COLO829 (cell line): ENCODE measurements around the gene ACAD11.
"Not testable (repeated sequence)": the region's sequence is repeated elsewhere in the genome, so short reads cannot be mapped to it uniquely, and the experiment has no call there.

ENCODE experiments used
- DNase-seq: peaks from one replicate; pipeline ENCODE4 v3.0.0; 2012; ENCODE audit warnings: low spot score

Gene ACAD11

DNA sequence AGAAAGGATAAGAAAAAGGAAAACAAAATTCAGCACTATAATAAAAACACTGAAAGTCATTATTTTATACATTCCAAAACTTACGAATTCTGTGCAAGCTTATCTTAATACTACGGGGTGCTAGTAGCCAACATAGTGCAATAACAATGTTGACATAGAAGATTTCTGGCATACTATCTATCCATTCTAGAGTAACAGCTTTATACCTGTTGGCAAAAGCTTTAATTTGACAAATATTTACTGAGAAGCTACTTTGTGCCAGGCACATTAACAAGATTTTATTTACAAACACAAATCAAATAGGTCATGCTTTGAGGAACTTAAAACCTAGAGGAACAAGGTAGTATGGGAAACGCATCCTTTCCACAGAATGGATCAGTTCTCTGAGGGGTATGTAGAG lies 61.4 kb downstream of the ACAD11 start:
- no peak for DNase-seq

DNA sequence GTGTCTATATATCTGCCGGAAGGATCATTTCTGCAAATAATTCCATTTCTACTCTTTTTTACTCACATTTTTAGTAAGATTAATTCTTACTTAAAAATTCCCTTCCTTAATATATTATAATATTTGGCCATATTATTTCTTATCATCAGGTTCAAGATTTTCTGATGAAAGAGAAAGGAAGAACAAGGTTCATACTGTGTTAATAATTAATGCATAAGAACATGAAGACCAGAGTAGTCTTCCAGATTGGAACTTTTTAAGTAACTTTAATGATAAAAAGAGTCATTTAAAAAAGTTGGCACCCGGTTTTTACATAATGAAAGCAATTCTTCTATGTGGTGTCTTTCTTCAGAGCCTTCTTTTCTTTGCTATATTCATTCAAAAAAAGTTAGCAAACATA lies 61.9 kb downstream of the ACAD11 start:
- DNase-seq, result no peak

DNA sequence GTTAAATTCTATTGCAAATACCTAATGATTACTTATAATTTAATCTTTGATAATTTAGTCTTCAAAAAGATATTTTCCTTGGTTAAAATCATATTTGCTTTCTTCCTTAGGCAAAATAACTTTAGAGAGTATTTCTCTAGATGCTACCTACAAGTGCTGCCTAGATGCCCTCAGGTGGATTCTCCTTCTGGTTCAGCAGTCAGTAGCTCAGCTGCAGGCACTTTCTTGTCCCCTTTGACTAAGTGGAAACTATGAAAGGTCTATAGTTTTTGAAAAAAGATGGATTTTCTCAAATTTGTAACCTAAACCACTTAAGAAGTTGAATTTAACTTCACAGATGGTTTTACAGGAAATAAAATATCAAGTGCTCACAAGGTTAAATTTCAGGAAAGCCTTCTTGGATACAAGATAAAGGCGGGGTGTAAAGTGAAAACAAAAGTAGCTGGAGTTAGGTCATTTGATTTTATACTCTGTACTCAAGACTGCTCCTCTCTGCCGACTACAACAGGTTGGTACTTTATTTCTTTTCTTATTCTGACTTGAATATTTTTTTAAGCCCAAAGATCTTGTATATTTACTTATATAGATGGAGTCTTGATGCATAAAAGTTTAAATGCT lies 62.7 kb downstream of the ACAD11 start, which contains the start of gene ACKR4:
Gene ACKR4 (plus strand): TSS at position 455 of the 618 bp plus-strand sequence. CDS start 3,128 bp downstream, outside the sequence.
- no peak for DNase-seq

DNA sequence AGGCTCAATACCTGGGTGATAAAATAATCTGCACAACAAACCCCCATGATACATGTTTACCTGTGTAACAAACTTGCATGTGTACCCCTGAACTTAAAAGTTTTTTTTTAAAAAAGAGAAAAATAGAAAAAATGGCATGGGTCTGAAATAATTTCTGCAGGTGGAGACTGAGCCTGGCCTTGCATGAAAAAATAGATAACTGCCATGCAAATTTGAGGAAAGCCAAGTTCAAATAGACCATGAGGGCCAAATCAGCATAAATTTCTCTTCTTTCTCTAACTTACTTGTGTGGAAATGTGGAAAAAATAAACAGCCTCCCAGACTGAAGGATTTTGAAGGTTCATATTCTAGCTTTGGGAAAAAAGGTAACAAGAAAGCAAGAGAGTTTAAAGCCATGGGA lies 63.3 kb downstream of the ACAD11 start:
- no peak for DNase-seq

DNA sequence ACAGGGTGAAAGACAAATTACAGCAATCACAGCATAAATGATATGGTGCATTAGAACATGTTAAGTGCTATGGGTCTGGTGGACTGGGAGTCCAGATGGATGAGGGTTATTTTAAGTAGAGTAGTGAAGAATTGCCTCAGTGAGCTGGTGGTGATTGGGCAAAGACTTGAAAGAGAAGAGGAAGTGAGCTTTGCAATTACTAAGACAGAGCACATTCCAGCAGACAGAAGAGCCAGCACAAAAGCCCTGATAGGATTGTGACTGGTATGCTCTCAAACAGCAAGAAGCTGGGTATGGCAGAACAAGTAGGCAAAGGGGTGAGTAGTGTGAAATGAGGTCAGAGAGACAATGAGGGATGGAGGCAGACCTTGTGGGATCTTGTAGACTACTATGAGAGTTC lies 64.6 kb downstream of the ACAD11 start:
- DNase-seq, result no peak

DNA sequence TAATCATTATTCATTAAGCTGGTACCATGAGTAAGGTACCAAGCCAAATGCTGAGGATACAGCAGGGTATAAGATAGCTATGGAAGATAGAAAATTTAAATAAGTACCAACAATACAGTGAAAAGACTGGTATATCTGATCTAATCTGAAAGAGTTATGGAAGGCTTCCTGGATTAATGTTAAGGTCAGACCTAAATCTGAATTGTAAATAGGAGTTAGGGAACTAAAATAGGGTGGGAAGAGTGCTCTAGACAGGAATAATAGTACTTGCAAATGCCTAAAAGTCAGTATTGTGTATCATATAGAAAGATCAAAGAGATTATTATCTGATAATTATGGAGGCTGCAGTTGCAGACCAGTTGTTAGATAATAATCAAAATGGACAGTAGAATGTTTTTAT lies 65.1 kb downstream of the ACAD11 start:
- no peak for DNase-seq

DNA sequence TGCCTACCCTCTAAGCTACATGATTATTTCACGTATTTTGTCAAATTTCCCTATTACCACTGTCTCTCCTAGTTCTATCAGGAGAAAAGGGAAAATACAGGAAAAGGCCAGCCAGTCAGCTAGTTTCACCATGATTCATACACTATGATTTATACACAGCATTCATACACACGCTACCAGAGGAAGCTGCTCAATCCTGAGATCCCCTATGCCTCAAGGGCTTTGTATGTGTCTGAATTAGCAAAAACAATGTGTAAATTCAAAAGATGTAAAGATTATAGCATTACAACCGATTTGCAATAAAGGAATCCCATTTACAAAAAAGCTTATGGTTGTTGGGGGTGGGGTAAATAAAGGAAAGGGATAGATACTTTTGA lies 65.7 kb downstream of the ACAD11 start:
- peak; percentile 83 for DNase-seq

DNA sequence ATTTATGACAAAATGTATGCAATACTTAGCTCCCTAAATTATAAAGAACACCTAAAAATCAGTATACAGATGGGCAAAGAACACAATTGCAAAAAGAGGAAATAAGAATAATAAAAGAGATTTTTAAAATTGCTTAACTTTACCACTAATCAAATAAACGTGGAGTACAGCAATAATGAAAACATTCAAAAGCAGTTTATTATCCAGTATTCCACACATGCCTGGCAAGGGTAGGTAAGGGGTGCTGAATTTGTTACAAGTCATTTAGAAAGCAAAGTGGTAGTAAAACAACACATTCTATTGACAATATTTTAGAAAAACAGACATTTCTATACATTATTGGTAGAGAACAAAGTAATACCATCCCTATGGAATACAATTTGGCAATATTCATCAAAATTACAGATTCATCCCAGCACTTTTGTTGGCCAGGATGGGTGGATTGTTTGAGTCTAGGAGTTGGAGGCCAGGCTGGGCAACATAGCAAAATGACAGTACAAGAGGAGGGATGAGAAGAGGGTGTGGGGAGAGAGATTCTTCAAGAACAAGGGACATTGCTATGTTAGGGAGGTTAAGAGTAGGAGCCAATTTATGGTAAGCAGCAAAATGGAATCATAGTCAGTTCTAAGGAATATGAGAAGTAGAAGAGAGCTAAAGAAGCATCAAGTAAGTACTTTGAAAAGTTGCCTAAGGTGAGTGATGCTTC lies 66.2 kb downstream of the ACAD11 start:
- no peak for DNase-seq

DNA sequence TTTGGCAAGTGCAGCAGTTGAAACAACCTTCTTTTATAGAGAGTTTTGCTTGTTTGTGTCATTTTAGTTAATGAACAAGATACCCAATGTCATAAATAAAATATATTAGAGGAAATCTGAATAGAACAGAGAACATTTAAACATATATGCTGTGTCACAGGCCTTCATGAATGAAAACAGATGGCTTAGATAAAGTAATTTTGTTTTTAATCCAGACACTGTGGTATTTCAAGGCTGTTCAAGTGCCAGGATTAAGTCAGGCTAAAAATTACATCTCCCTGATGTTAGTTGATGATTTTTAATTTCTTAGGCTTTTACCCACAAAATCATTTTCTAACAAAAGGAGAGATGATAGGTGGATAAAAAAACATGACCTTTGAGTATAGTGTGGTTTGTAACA lies 67.4 kb downstream of the ACAD11 start:
- DNase-seq, result no peak

DNA sequence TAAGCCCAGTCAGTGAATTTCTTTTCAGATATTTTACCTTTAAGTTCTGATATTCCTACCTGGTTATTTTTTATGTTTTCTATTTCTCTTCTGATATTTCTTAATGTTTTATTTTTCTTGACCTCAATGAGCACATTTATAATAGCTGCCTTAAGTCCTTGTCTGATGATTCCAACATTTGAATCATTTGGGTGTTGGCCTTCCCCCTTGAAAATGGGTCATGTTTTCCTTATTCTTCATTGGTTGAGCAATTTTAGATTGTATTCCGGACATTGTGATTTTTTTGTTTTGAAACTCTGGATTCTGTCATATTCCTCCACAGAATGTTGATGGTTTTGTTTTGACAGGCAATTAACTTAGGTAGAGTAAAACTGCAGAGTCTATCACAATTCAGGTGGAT lies 72.2 kb downstream of the ACAD11 start:
- no peak for DNase-seq

DNA sequence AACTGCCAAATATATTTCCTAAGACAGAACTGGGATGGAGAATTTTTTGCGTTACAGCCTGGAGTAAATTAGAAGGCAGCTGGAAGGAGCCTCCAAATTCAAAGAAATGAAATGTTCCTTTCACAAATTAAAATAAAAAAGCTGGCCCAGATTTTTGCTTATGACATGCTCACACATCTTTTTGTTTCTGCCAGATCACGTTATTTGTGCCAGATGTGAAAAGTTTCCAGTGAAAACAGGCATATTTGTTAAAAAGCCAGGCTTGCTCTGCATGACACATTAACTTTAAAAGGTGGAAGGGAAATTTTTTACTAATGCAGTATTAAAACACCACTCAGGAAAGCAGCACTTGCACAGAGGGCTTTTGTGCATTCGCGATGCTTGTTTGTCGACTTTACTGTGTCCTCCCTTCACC lies 85.8 kb downstream of the ACAD11 start:
- DNase-seq, result no peak

DNA sequence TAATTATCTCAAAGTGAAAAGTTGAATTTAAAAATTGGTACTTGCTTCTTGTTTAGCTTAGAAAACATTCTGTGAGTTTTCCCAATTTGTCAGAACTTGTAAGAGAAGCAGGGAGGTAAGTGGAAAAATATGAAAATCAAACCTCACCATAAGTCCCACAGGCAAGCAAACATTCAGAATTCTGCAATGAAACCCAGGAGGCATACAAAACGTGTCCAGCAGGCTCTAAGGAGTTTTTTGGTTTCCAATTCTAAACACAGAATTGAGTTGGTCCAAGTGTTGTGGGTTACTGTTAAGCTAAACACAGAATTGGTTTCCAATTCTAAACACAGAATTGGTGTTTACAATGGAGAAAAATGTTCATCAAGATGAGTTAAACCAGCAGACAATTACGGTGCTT lies 89.6 kb downstream of the ACAD11 start:
- DNase-seq, result no peak

DNA sequence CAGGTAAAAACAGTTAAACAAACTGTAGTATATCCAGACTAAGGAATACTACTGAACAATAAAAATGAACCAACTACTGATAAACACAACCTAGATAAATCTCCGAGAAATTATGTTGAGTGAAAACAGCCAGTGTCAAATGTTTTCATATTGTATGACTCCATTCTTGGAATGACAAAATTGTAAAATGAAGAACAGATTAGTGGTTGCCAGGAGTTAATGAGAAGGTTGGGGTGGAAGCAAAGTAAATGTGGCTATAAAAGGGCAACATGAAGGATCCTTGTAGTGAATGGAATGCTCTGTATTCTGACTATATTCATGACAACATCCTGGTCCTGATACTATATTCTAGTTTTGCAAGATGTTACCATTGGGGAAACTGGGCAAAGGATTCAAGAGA lies 90.0 kb downstream of the ACAD11 start:
- no peak for DNase-seq

DNA sequence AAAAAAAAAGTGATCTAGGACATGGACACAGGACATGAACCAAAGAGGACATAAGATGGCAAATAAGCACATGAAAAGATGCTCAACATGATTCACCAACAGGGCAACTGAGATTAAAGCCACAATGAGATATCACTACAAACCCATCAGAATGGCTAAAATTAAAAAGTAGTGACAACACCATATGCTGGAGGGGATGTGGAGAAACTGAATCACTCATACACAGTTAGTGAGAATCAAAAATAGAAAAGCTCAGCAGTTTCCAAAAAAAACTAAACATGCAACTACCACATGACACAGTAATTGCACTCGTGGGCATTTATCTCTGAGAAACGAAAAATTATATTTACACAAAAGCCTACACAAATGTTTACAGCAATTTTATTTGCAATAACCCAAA lies 90.5 kb downstream of the ACAD11 start:
- DNase-seq, result no peak

DNA sequence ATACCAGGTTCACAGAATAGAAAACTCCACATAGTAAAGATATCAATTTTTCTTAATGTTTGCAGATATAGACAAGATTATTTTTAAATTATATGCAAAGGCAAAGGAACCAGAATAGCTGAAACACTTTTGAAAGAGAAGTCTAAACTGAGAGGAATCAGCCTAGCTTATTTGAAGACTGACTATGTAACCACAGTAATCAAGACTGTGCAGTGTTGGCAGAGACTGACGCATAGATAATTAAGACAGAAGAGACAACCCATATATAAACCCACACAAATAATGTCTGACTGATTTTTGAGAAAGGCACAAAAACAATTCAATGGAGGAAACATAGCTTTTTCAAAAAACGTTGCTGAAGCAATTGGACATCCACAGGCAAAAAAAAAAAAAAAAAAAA lies 91.2 kb downstream of the ACAD11 start:
- DNase-seq, result no peak

DNA sequence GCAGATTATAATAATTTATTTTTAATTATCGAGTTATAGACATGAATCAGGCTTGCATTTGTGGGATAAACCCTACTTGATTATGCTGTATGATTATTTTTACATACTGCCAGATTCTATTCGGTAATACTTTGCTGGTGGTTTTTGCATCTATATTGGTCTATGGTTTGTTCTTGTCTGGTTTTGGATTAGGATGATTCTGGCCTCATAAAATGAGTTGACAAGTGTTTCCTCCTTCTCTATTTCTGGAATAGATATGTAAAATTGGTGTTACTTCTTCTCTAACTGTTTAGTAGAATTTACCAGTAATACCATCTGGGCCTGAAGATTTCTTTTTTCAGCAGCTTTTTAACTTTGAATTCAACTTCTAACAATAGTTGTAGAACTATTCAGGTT lies 95.5 kb downstream of the ACAD11 start:
- DNase-seq, result no peak

DNA sequence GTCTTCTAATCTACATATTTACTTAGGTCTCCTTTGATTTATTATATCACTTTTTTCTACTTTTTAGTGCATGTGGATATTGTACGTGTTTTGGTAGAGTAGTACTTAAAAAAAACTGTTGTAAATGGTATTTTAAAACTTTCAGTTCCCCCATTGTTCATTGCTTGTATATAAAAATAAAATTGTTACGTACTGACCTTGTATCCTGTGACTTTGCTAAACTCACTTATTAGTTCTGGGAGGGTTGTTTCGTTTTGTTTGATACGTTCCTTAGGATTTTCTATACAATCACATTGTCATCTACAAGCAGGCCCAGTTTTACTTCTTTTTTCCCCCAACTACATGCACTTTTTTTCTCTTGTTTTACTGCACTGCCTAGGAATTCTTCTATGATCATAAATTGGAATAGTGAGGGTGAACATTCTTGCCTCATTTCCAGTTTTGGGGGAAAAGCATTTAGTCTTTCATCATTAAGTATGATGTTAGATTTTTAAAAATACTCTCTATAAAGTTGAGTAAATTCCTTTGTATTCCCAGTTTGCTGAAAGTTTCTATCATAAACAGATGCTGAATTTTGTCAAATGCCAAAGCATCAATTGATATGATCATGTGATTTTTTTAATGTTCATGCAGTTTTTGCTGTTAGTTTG lies 96.1 kb downstream of the ACAD11 start:
- no peak for DNase-seq

DNA sequence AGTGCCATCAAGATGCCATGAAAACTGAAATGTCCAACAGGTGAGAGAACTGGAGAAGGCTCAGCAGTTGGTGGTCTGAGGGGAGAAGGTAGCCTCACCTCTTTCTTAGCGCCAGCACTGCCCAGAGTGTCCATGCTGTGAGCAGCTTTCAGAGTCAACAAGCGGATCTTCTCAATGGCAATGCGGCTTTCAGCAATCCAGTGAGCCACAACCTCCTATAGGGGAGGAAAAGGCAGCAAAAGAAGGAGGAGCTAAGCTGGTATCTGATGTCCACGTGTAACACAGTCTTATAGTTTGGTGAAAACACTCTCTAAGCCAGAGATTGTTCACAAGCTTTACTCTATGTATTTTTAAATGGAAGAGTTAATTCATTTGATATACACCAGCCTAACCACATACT lies 98.6 kb downstream of the ACAD11 start:
- DNase-seq, result no peak

DNA sequence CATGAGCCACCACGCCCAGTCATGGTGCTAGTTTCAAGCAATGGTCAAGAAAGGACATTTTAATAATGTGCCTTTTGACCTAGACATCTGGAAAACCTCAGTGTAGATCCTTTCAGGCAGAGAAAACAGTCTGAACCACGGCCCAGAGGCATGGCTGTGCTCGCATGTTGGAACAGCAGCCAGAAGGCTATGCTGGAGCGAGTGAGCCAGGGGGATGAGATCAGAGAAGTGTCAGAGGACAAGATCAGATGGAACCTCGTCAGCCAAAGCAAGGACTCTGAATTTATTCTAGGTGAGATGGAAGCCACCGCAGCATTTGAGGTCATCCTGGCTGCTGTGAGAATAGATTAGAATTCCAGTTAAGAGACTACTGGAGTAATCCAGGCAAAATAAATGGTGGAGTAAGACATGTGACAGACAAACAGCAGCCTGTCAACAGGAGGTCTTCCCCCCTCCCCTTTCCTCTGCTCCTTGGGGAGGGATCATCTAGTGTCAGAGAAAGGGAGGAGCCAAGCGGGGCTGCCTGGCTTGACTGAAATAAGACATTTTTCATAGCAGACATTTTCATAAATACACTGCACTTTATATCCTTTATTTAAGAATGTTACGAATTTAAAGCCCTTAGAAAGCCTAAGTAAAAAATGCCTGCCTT lies 103.0 kb downstream of the ACAD11 start:
- no peak for DNase-seq

DNA sequence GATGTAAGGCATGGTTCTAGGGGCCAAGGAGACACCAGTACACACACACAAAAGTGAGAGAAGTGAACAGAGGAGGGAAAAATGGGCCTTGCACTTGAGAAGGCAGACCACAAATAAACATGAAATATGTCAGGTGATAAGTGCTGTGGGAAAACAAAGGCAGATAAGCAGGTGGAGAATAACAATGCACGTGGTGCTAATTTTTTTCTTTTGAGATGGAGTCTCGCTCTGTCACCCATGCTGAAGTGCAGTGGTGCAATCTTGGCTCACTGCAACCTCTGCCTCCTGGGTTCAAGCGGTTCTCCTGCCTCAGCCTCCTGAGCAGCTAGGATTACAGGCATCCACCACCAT lies 103.6 kb downstream of the ACAD11 start:
- not testable (repeated sequence) for DNase-seq

DNA sequence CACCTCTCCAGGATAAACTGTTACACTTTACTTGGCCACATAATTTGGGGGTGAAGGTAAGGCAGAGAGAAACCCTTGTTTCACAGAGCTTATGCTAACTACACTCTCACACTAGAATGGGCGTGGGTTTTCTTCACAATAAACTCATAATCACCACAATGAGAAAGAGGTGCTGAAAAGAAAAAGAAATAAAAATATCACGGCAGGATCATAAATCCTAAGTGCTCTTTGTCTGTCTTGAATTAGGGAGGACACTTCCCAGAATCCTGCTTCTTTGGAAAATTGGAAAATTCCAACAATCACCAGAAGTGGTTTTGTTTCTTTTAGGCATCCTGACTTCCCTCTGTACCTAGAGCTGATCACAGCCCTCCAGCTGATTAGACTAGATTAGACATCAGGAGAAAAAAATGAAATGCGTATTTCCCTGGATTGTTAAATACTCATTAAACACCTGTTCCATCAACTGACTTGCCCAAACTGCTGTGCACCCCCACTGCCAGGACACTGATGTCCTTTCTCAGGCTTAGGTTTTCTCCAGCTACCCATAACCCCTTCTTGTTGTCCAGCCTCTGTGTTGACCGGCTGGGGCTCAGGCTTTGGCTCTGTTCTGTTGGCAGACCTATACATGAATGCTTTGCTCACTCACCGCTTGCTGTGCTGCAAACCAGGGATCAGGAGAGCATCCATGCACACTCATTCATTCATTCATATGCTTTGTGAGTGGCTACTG lies 104.1 kb downstream of the ACAD11 start:
- no peak for DNase-seq

DNA sequence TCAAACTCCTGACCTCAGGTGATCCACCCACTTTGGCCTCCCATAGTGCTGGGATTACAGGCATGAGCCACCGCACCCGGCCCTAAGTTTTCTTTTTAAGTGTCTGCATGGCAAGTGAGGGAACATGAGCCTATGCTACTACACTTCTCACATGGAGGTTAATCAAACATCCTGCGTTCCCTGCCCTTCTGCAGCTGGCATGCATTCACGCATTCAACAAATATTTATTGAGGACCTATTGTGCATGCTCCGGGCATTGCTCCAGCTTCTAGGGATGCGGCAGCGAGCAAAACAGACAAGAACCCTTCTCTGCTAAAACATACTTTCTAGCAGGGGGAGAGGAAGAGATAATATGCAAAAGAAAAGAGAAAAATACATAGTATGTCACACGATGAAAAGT lies 105.2 kb downstream of the ACAD11 start:
- DNase-seq, result peak; percentile 26
